HG03439 (cell line): Measurements from ENCODE around the gene APBB2.

ENCODE experiments used
- ATAC-seq: cut with Tn5 transposase; IDR thresholded peaks from one replicate; pipeline ENCODE4 v1.9.1; 2021; ENCODE audit warnings: mild to moderate bottlenecking, moderate library complexity; ENCODE audit not compliant: unreplicated experiment

Gene APBB2

DNA sequence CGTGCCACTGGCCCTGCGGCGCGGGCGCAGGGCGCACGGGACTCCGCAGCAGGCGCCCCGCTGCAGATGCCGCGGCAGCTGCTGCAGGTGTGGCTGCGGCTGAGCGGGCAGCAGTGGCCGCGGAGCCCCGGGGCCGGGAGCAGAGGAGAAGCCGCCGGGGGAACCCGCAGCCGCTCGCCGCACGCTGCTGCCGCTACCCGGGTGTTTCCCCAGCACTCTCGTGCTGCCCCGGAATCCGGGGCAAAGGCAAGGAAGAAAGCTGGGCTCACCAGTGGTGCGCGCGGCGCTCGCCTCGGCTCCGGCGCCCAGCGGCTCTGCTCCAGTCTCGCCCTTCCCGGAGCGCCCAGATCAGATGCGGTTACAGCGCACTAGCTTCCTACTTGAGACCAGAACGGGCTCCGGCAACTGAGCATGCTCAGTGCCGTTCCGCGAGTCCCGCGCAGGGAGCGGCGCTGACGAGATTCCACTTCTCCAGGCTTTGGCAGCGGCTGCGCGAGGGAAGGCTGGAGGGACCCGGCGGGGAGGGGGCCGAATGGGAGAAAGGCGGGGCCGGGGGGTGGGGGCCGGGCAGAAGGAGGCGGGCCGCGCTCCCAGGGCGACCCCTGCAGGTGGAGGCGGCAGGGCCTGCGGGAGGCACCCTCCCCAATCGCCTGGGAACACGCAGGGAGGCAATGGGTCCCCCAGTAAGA lies at the start of gene APBB2:
Gene APBB2, minus strand, starts transcription at position 407 of the 689 bp plus-strand sequence. CDS start 181,288 bp downstream, outside the sequence.
- peak; percentile 63 for ATAC-seq

DNA sequence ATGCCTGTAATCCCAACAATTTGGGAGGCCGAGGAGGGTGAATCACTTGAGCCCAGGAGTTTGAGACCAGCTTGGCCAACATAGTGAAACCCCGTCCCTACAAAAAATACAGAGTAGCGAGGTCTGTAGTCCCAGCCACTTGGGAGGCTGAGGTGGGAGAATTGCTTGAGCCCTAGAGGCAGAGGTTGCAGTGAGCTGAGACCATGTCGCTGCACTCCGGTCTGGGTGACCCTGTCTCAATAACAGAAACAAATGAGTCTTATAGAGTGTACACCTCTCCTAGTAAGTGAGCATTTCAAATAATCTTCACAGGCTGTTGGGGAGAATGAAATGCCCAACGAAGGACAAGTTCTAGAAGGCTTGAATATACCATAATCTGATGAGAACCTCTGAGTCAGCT lies 47.9 kb upstream of the APBB2 start:
- ATAC-seq = no peak

DNA sequence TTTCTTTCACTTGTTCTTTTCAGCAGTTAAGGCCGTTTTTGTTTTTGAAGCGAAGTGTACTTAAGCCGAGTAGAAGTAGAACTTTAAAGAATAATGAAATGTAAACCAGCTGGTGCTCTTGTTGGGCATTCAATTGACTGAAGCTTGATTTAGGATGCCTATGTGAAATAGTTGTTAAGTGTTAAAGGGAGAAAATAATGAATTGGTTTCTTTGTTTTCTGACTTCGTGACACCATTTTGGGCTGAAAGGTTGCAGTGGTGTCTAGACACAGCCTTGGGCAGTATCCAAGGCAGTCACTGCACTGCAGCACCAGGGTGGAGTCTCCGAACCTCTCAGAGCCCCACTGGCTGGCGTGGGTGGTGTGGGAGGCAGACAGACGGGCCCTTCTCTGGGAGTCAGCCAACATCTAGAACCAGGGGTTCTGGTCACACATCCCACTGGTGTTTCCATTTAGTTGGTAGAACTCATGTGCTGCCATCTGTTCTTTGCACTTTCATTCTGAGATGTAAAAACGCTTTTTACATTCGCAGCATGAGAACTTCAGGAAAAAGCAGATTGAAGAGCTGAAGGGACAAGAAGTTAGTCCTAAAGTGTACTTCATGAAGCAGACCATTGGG lies 45.9 kb upstream of the APBB2 start:
- ATAC-seq = no peak

DNA sequence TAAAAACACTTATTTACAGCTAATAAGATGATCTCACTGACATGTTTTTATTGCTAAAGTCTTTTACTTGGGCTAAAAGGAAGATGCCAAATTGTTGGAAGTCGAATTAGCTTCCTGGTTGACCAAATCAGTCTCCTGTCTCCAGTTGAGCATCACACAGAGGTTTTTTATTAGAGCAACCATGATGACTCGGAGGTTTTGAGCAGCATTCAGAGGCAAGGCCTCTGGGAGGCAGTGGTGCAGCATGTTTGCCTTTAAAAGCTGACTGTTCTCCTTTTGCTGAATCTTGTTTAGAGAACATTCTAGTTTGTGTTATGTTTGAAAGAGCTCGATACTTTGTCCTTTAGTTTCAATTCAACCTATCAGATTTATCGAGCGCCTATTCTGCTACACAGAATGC lies 44.4 kb upstream of the APBB2 start:
- ATAC-seq = no peak

DNA sequence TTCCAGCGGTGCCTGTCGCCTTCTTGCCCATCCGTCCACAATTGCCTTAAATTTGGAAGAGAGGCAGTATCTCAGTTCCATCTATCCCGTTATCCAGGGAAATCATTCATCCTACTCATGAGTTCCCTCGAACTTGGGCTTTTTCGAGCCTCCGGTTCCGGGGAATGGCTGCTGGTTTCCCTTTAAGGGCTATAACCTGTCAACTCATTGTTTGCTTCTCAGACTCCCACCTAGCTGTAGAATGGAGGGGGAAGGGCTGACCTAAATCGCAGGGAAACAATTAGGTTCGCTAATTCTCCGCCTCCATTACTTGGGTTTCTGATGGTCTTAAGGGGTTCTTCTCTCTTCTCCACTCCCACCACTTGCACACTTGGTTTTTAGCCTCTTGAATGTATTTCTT lies 43.6 kb upstream of the APBB2 start:
- no peak for ATAC-seq

DNA sequence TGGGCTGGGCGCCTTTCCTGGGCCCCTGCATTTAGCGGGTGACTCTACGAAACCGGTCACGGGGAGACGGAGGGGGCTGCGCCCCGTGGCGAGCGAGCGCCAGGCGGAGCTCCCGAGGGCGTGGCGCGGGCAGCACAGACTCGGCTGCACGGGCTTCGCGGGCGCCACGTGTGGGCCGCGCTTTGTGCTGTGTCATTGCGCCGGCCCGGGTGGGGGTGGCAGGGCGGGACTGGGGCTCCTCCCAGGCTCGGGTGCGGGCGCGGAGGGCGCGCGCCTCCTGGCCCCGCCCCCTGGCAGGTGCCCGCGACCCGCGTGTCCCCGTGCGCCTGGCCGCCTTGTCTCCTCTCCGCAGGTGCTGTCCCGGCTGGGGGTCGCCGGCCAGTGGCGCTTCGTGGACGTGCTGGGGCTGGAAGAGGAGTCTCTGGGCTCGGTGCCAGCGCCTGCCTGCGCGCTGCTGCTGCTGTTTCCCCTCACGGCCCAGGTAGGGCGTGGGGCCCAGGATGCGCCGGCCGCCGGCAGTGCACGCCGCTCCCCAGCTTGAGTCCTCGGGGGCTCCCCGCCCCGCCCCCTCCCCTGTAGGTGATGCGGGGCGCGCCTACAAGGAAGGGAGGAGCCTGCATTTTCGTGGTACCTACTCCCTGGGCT lies 43.0 kb upstream of the APBB2 start:
- ATAC-seq = peak; percentile 74

DNA sequence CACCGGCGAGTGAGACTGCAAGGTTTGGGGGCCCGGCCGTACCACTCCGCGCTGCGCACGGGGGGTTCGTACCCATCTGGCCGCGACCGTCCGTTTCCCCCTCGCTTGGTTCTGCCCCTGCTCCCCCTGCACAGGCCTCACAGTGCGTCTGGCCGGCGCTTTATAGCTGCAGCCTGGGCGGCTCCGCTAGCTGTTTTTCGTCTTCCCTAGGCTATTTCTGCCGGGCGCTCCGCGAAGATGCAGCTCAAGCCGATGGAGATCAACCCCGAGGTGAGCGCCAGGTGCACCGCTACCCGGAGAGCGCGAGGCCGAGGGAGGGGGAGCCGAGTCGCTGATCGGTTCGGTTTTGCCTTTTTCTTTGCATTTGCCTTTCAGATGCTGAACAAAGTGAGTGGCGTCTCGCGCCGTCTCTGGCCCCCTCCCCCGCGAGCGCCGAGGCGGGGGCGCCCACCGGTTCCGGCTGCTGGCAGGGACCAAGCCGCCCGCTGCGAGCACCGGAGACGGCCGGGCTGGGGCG lies 42.5 kb upstream of the APBB2 start, which contains the start of gene UCHL1:
Gene UCHL1, plus strand, starts transcription at position 189 of the 517 bp plus-strand sequence. Its CDS starts 49 bp downstream, at position 238.
- peak; percentile 57 for ATAC-seq

DNA sequence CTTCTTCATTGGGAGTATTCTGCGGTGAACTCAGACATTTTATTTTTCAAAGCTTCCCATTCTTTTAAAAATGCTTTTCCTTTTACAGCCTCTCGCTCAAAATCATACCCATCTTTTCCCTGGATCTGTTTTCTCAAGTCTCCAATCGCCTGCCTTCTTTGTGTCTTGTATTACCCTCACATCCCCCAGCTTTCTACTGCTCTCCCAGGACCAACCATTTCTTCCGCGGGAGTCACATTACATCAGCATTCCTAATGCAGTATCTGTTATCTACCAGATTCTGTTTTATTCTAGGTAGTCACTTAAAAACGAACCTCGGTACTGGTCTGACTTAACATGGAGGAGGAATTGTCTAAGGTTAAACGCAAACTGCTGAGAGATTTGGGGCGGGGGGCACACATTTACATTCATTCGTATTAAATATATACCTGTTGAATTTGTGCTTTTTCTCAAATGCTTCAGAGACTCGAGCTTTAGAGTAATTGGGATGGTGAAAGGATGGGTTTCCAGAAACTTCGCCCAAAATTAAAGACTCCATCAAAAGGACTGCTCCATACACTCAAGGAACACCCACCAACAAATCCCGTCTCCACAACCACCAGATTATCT lies 41.9 kb upstream of the APBB2 start:
- ATAC-seq = no peak

DNA sequence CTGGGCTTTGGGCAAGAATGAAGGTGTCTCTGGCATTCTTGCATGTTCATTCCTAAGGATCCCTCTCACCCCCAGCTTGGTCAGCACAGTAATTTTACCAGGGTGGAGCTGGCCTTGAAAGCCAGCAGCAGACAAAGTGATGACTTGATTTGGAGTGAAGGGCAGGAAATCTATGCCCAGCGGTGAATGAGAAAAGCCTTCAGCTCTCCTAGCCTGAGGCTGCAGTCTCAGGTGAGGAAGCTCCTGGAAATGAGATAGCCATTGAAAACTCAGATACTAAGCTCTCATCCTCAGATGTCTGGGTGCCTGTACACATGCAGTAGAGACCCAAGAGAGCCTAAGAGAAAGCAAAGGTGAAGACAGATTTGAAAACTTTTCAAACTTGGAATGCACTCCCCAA lies 31.6 kb upstream of the APBB2 start:
- no peak for ATAC-seq

DNA sequence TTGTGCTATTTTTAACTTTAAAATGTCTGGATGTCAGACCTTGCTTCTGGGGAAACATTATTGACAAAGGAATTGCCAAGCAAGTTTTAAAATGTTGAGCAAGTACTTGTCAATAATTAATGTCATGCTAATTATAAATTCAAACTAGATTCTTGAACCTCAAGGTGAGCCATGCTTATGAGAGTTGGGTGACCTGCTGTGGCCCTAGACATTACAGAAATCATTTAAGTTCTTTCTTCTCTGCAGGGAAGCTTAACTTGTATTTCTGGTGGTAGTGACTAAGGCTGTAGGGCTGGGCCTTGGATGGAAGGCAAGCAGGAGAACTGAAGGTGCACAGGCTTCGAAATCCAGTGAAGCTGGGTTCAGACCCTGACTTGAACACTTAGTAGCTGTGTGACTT lies 27.6 kb upstream of the APBB2 start:
- ATAC-seq = no peak

DNA sequence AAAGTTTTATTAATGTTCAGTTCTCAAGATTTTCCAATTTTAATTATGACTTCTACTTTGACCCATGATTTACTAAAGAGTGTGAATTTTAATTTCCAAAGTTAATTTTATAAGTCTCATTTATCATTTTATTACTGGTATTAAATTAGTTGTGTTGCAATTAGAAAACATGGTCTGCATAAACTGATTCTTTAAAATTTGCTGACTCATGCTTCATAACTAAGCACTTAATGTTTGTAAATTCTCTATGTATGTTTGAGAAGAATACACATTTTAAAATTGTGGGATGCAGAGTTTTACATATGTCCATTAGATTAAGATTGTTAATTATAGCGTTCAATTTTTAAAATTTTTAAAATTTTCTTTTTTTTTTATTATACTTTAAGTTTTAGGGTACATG lies 22.2 kb upstream of the APBB2 start:
- ATAC-seq = no peak

DNA sequence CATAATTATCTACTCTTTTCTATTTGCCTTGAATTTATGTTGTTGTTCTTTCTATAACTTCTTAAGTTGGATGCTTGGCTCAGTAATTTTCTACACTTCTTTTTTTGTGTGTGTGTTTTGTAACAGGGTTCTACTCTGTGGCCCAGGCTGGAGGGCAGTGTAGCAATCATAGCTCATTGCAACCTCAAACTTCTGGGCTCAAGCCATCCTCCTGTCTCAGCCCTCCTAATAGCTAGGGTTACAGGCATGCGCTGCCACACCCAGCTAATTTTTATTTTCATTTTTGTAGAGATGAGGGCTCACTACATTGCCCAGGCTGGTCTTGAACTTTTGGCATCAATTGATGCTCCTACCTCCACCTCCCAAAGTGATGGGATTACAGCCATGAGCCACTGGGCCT lies 21.7 kb upstream of the APBB2 start:
- no peak for ATAC-seq

DNA sequence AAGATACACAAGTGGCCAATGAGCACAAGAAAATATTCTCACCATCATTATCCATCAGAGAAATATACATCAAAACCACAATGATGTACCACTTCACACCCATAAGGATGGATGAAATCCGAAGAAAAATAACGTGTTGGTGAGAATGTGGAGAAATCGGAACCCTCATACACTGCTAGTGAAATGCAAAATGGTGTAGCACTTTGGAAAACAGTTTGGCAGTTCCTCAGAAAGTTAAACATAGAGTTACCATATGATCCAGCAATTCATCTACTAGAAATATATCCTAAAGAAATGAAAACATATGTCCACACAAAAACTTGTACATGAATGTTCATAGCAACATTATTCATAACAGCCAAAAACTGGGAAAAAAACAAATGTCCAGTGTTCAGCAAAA lies 18.5 kb upstream of the APBB2 start:
- no peak for ATAC-seq

DNA sequence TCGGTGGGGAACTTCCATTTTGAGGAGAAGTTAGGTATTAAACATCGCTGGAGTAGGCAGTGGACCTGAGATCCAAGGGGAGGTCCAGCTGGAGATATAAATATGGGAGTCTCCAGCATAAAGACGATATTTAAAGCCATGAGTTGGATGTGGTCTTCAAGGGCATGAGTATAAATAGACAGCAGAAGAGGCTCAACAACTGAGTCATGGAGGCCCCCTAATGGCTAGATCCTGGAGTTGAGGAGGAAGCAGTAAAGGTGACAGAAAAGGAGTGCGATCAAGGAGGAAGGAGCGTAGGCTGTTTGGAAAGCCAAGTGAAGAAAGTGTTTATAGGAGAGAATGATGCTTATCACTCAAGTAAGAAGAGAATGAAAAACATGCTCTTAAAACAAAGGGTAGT lies 18.1 kb upstream of the APBB2 start:
- no peak for ATAC-seq

DNA sequence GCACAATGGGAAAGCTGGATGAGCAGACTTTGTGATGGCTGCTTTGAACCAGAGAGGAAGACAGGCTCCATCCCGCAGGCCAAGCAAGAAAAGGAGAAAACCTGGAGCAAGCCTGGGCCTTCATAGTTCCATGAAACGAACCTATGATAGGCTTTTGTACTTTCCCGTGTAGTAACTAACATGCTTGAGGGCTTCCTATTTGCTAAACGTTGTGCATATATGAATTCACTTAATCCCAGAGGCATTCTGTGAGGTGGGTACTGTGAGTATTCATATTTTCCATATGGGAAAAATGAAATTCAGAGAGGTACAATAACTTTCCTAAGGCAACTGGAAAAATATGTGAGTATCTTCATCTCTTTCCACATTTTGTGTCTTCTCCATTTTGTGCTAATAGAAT lies 13.6 kb upstream of the APBB2 start:
- no peak for ATAC-seq

DNA sequence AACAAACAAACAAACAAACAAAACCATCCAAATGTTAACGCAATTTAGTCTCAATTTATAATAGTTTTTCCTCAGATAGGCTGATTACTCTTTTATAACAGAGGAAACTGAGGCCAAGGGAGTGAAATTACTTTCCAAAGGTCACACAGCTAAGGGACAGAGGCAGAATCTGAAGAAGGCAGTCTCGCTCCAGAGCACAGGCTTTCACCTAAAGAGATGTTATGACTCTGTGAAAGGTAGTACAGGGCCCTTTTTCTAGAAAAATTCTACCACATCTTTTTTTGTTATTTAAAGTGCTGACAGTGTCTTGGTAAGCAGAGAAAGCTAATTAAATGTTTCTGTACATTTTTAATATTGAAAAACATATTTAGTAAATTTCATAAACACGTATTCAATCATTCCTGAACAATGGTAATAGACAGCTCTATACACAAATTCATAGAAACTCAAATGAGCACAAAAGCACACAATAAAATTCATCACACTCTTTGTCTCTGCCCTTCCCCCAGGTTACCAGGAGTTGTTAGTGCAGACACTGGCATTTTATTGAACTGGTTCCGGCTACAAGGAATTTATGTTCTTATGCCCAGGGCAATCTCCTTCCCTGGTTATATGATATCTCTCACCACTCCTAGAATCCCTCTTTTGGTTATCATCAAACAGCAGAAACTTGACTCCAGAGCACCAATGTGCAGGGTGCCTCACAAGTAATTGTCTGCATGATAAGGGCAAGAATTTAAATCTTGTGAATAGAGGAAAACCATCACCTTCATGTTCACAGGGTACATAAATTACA lies 7.7 kb upstream of the APBB2 start:
- ATAC-seq = no peak

DNA sequence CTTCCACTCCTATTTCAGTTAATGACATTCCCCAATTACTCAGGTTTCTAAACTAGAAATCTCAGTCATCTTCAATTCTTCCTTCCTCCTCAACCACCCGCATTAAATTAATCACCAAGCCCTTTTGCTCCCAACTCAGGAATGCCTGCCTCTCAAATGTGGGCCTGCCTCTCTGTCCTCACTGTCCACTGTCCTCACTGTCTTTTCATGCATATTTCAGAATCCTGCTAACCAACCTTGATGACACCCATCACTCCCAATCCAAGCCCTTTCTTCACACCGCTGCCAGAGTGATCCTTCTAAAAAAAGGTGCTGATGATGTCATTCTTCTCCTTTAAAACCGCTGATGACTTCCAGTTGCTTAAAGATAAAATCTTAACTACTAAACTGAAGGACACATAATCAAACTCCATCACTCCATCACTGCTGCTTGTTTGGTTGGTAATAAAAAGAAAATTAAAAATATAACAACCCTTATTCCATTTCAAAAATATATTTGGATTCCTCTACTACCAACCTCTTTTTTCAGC lies 5.1 kb upstream of the APBB2 start:
- no peak for ATAC-seq

DNA sequence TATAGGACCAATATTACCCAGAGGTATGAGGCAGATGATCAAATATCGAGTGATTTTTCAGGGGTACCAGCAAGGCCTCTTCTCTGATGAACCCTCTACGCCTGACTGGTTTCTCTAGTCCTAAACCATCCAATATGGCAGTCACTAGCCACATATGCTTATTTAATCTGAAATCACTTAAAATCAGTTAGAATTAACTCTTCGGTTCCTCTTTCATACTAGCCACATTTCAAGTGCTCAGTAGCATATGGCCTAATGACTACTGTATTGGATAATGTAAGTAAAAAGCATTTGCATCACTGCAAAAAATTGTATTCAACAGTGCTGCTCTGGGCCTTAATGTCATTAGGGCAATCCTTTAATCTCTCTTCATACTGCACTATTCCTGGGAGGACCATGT lies 4.4 kb upstream of the APBB2 start:
- no peak for ATAC-seq

DNA sequence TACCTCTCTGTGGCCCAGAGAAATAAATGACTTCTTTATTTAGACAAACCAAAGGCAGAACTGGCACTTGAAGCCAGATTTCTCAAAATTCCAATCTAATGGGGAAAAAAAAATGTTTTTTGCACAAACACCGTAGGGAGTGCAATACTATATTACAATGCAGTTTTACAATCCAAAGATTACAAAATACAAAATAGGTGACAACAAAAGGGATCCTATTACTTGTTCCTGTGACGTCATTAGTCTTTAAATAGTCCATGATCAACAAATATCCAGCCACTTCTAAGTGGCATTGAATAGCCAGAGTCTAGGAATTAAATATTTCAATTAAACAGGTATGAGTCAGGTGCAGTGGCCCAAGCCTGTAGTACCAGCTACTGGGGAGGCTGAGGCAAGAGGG lies 3.0 kb upstream of the APBB2 start:
- no peak for ATAC-seq

DNA sequence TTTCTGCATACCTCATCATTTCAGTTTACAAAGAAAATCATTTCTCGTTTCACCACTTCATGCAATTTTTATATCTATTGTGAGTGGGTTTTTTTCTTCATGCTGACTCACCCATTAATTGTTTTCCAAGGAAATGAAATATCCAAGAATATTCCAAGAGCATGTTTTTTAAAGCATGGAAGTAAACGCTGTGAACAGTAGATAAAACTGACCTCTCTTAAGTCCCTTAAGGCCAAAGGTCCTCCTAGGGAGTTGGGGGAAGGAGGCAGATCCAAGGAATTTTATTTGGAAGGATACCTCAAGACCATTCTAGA lies 2.6 kb upstream of the APBB2 start:
- ATAC-seq = no peak
